Mucosa of gallbladder (tissue), 1 donor: ENCODE measurements around the gene DLL4. TPM values are rescaled to one million over a fixed set of nuclear protein-coding genes. Genes with fewer than 3 reads are reported as not detected.
"Not testable (repeated sequence)": the region's sequence is repeated elsewhere in the genome, so short reads cannot be mapped to it uniquely, and the experiment has no call there.

ENCODE experiments used
- DNase-seq: peaks from one replicate; pipeline ENCODE4 v3.0.0-alpha.2; 2020; ENCODE audit warnings: low spot score
- total RNA-seq: library from RNA; stranded (reverse); gene quantifications from one replicate; pipeline ENCODE4 v1.2.1, GENCODE V29; 2021
- donor health status: DM: no; HTN: no; CAD: no.

Gene DLL4
- total RNA-seq, 1 donor from 2014 or later, result 7.2 TPM

- DNase-seq, result peak; percentile 63
Measured at GRCh38 chr15:40941528-40942336, 12.6 kb downstream of the DLL4 start.

GRCh38 chr15:40942337-40942854, 13.3 kb downstream of the DLL4 start:
- DNase-seq, result no peak

GRCh38 chr15:40942878-40943277, 13.7 kb downstream of the DLL4 start:
- no peak for DNase-seq

- no peak for DNase-seq
Measured at GRCh38 chr15:40943764-40944365, 14.7 kb downstream of the DLL4 start.

- no peak for DNase-seq
Measured at GRCh38 chr15:40944510-40945296, 15.6 kb downstream of the DLL4 start.

- DNase-seq, result no peak
Measured at GRCh38 chr15:40948706-40949473, 19.8 kb downstream of the DLL4 start.

- DNase-seq, result no peak
Measured at GRCh38 chr15:40949756-40950207, 20.6 kb downstream of the DLL4 start.

GRCh38 chr15:40951764-40952163, 22.6 kb downstream of the DLL4 start:
- DNase-seq, result no peak

GRCh38 chr15:40952301-40952900, 23.3 kb downstream of the DLL4 start:
- DNase-seq, result no peak

GRCh38 chr15:40952901-40953712, 24.0 kb downstream of the DLL4 start, which contains the start of gene CHAC1:
Gene CHAC1 (plus strand): TSS chr15:40953471. CDS start chr15:40953584, 113 bp downstream.
- DNase-seq, result peak; percentile 96

- DNase-seq, result no peak
Measured at GRCh38 chr15:40953713-40954074, 24.6 kb downstream of the DLL4 start.

- DNase-seq, result not testable (repeated sequence)
Measured at GRCh38 chr15:40954158-40954848, 25.2 kb downstream of the DLL4 start.

- no peak for DNase-seq
Measured at GRCh38 chr15:40955141-40955903, 26.2 kb downstream of the DLL4 start.

GRCh38 chr15:40955930-40956540, 26.9 kb downstream of the DLL4 start:
- DNase-seq, result no peak

GRCh38 chr15:40956541-40956982, 27.4 kb downstream of the DLL4 start:
- no peak for DNase-seq

GRCh38 chr15:40957041-40957555, 28.0 kb downstream of the DLL4 start:
- no peak for DNase-seq

GRCh38 chr15:40957581-40958051, 28.5 kb downstream of the DLL4 start:
- DNase-seq, result peak; percentile 85

GRCh38 chr15:40958146-40958545, 29.0 kb downstream of the DLL4 start:
- no peak for DNase-seq
